Fibroblast of villous mesenchyme (primary cell): Measurements from ENCODE around the gene TMEM132D. TPM values are rescaled to one million over a fixed set of nuclear protein-coding genes. Genes with fewer than 3 reads are reported as not detected.

Source experiments
- DNase-seq: peaks from one replicate; pipeline ENCODE4 v3.0.0-alpha.2; 2010; ENCODE audit warnings: low read depth
- H3K4me3 ChIP-seq: 2 replicates; pipeline ENCODE4 v1.5.1; 2011; ENCODE audit warnings: low read depth, mild to moderate bottlenecking, low read length
- total RNA-seq: library from RNA; depleted of rRNA; stranded (reverse); fragments of >200 nt; gene quantifications from 2 replicates; pipeline ENCODE4 v1.2.3, GENCODE V29; 2012
- TF ChIP-seq, protein P1 (sequence below): IDR thresholded peaks from 2 replicates; pipeline ENCODE4 v1.5.1; 2012; ENCODE audit warnings: low read depth, mild to moderate bottlenecking, low read length; ENCODE audit not compliant: insufficient read depth

The TMEM132D gene
- total RNA-seq, 1 donor, result not detected

DNA sequence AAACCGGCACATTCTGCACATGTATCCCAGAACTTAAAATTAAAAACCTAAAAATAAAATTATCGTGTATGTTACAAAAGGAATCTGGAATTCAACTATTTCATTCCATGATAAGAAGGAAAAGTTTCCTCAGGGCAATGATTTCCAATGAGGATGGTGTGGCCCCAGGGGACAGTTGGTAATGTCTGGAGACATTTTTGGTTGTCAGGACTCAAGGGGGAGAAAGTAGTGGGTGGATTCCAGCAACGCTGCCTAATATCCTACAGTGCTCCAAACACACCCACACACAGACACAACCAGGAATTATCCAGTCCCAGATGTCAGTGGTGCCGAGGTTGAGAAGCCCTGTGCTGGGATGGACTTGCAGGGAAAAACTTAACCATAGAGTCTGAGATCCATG, 228.3 kb downstream of the TMEM132D start:
- H3K4me3 ChIP-seq, result no peak overlapping the region
- TF ChIP-seq, protein P1, sequence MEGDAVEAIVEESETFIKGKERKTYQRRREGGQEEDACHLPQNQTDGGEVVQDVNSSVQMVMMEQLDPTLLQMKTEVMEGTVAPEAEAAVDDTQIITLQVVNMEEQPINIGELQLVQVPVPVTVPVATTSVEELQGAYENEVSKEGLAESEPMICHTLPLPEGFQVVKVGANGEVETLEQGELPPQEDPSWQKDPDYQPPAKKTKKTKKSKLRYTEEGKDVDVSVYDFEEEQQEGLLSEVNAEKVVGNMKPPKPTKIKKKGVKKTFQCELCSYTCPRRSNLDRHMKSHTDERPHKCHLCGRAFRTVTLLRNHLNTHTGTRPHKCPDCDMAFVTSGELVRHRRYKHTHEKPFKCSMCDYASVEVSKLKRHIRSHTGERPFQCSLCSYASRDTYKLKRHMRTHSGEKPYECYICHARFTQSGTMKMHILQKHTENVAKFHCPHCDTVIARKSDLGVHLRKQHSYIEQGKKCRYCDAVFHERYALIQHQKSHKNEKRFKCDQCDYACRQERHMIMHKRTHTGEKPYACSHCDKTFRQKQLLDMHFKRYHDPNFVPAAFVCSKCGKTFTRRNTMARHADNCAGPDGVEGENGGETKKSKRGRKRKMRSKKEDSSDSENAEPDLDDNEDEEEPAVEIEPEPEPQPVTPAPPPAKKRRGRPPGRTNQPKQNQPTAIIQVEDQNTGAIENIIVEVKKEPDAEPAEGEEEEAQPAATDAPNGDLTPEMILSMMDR, result no peak
- no peak for DNase-seq

DNA sequence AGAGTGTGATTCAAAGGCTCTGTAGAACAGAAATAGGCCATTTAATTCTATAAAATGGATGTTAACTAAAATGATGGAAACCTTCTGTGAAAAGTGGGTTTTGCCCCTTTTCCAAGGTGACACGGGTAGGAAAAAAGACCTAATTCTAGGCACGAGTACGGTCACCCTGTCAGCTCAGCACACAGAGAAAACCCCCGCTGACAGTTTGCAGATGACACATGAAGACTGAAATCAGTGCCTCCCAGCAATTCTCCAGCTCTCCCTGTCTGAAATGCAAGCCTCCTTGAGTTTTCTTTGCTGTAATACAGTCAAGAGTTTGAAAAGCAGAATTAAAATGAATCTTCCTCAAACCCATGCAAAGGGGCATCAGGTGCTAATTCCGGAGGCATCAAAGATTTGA, 230.0 kb downstream of the TMEM132D start:
- TF ChIP-seq, protein P1, result no peak
- H3K4me3 ChIP-seq, result no peak overlapping the region
- no peak for DNase-seq

- H3K4me3 ChIP-seq, result no peak overlapping the region
- TF ChIP-seq, protein P1, result no peak
- DNase-seq, result no peak
Observed at GRCh38 chr12:129672110-129672509, 231.7 kb downstream of the TMEM132D start.

DNA sequence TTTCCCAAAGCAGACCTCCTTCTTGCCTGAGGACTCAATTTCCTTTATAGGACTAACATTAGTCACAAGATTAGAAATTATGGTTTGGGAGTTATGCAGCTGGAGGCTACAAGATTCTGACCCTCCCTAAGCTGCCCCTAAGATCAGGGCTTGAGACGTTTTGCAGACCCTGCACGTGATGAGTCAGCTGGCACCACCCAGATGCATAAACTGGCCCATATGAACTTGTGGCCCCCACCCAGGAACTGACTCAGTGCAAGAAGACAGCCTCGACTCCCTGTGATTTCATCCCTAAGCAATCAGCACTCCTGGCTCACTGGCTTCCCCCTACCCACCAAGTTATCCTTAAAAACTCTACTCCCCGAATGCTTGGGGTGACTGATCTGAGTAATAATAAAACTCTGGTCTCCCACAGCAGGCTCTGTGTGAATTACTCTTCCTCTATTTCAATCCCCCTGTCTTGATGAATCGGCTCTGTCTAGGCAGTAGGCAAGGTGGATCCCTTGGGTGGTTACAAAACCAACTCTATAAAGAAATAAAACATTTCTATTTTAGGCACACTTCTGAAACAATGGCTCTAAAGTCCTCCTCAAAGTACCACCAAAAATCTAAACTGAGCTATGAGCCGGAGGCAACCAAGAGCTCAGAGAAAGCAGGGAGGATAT, 233.4 kb downstream of the TMEM132D start:
- no peak for DNase-seq
- TF ChIP-seq, protein P1, result no peak
- no peak overlapping the region for H3K4me3 ChIP-seq

GRCh38 chr12:129665414-129665813, 238.4 kb downstream of the TMEM132D start:
- H3K4me3 ChIP-seq, result no peak overlapping the region
- TF ChIP-seq, protein P1, result no peak
- DNase-seq, result no peak

GRCh38 chr12:129662234-129662633, 241.6 kb downstream of the TMEM132D start:
- TF ChIP-seq, protein P1, result no peak
- no peak overlapping the region for H3K4me3 ChIP-seq
- no peak for DNase-seq

DNA sequence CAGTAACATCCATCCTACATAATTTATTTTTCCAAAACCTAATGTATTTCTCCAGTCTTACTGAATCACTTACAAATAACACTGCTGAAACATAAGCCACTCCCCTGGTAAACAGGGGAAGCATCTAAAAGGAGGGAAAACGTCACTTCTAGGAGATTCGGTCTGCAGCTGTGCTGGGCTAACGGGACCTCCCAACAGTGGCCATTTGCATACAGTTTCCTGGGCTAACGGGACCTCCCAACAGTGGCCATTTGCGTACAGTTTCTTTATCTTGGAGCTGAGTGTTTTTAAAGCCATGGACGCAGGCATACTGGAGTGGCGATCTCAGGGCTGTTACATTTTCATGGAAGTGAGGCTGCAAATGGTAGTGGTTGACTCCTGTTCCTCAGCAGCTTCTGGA, 242.9 kb downstream of the TMEM132D start:
- TF ChIP-seq, protein P1, result no peak
- H3K4me3 ChIP-seq, result no peak overlapping the region
- no peak for DNase-seq
